RWPE1 (cell line): ENCODE data around the gene C7orf25.

Experiments used
- CTCF ChIA-PET: fragments of 350-600 bp; sonication (Branson Sonifier 250); formaldehyde crosslinking; extraction: SDS; loops from one replicate; lab custom pipeline; 2021; lab: Yijun Ruan, JAX
- POLR2A ChIA-PET: fragments of 400-600 bp; formaldehyde crosslinking; extraction: SDS; loops from one replicate; lab custom pipeline; 2020; ENCODE audit warnings: antibody characterized with exemption; ENCODE audit not compliant: low non-redundant PET; lab: Yijun Ruan, JAX
- DNase-seq: peaks from one replicate; pipeline ENCODE4 v3.0.0; 2012; ENCODE audit warnings: low spot score
- H3K27ac ChIP-seq: fragments of 450-650 bp; 2 replicates; pipeline ENCODE4 v1.5.1; 2017
- TF ChIP-seq, protein P1 (sequence below): fragments of 450-650 bp; conservative IDR thresholded peaks from 2 replicates; pipeline ENCODE4 v1.5.1; 2017; ENCODE audit warnings: low read depth, mild to moderate bottlenecking

C7orf25 gene

DNA sequence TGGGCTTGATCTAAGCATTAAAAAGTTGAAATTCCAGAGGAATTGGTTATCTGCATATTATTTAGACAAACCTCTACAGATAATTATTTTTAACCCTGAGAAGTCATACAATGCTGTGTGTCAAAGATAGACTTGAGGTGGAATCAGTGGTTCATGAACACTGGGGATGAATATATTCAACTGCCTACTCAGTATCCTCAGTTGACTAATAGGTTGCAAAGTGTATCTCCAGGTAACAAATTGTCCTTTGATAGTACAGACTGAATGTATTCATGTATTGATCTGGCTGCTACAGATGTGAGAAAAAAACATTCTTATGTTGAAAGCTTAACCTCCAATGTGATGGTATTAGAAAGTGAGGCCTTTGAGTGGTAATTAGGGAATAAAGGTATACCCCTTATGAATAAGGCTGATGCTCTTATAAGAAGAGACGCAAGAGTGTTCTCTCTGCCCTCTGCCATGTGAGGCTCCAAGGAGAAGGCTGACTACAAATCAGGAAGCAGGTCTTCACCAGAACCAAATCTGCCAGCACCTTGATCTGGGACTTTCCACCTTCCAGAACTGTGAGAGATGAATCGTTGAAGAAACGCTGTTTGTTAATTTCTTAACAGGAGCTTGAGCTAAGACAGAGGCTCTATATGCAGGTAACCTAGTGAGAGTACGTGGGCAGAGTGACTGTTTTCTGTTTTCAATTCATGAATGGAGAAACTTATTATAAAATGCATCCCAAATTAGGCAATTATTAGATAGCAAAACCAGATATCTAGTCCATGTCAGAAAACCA lies 27.8 kb upstream of the C7orf25 start:
- no peak overlapping the region for H3K27ac ChIP-seq
- ChIA-PET CTCF (no interaction called here), POLR2A (no interaction called here)
- TF ChIP-seq, protein P1, sequence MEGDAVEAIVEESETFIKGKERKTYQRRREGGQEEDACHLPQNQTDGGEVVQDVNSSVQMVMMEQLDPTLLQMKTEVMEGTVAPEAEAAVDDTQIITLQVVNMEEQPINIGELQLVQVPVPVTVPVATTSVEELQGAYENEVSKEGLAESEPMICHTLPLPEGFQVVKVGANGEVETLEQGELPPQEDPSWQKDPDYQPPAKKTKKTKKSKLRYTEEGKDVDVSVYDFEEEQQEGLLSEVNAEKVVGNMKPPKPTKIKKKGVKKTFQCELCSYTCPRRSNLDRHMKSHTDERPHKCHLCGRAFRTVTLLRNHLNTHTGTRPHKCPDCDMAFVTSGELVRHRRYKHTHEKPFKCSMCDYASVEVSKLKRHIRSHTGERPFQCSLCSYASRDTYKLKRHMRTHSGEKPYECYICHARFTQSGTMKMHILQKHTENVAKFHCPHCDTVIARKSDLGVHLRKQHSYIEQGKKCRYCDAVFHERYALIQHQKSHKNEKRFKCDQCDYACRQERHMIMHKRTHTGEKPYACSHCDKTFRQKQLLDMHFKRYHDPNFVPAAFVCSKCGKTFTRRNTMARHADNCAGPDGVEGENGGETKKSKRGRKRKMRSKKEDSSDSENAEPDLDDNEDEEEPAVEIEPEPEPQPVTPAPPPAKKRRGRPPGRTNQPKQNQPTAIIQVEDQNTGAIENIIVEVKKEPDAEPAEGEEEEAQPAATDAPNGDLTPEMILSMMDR = no peak
- no peak for DNase-seq

DNA sequence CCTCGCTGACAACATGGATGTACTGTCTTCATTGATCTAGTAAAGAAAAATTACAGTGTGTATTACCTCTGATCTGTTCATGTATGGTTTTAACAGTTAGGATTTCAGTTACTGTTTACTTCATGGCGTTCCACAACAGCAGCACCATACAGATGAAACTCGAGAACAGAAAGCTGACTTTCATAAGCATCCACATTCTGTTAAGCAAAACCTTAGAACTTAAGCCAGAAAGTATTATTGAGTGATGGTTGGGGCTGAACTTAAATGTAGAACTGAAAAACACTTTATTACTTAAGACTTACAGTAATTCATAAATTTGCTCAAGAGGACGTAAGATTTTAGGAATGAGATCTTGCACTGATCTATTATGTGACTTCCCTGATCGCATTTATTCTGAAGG lies 24.0 kb upstream of the C7orf25 start:
- POLR2A ChIA-PET = no interaction called here
- DNase-seq = no peak
- H3K27ac ChIP-seq = no peak overlapping the region
- TF ChIP-seq, protein P1 = no peak
- CTCF ChIA-PET = no interaction called here

DNA sequence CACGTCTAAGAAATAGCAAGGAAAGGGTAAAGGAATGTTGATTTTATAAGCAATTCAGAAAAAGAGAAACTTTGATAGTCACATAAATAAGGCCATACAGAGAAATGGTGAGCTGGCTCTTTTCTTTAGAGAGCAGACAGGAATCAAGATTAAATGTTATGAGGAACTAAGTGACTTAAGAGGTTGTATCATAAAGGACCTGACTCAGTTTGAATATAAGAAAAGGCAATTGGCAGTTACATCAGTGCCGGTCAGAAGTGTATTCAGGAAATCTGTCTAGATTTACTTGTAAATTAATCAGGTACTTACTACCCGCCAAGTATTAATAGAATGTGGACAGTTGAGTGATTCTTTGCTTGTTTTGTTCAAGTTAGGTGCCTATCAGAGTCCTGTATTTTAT lies 22.4 kb upstream of the C7orf25 start:
- H3K27ac ChIP-seq = no peak overlapping the region
- no peak for DNase-seq
- ChIA-PET CTCF (interaction anchor here (0.7 to 0.9 kb wide), 3 partner anchors 206 to 1967 kb away, joined by 3 to 4 read pairs (median 3); no protein-coding TSS in a partner anchor), POLR2A (no interaction called here)
- TF ChIP-seq, protein P1 = no peak

DNA sequence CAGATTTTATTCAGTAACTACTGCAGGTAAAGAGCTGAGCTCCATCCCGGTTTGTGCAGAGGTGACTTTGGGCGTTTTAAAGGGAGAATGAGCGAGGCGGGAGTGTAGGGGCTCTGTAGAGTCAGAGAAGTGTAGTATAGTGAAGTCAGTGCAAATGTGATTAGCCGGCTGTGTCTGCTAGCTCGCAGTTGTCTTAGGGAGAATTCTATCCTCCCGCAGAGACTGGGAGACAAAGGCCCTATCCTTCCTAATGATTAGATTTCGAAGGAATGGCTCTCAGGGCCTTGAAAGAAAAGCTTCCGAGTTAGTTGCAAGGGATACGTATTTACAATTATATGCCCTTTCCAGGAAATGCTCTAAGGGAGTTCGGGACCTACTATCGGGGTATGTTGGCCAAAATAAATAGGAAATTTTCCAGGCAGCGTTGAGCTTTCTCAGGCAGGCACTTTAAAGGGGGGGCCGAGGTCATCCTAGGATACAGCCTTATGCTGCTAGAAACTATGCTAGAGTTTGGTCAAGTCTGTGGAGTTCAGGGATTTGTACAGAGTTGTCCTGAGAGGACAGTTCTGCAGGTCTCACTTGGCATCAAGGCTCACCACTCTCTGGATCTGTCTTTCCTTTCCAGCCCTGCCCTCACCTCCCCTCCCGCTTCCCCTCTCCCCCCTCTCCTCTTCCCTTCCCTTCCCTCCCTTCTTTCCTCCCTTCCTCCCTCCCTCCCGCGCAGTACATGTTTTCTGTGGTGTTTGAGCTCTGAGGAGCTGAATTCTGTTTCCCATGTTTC lies 21.1 kb upstream of the C7orf25 start:
- ChIA-PET POLR2A (interaction anchor here (0.6 to 1.2 kb wide), 5 partner anchors 13 to 650 kb away, joined by 3 to 9 read pairs (median 4); partner anchors contain the start of gene STK17A), CTCF (interaction anchor here (0.6 to 1.4 kb wide), 7 partner anchors 8 to 990 kb away, joined by 3 to 7 read pairs (median 4); no protein-coding TSS in a partner anchor)
- H3K27ac ChIP-seq = peak overlapping the region; percentile 77
- TF ChIP-seq, protein P1 = no peak
- peak; percentile 42 for DNase-seq

DNA sequence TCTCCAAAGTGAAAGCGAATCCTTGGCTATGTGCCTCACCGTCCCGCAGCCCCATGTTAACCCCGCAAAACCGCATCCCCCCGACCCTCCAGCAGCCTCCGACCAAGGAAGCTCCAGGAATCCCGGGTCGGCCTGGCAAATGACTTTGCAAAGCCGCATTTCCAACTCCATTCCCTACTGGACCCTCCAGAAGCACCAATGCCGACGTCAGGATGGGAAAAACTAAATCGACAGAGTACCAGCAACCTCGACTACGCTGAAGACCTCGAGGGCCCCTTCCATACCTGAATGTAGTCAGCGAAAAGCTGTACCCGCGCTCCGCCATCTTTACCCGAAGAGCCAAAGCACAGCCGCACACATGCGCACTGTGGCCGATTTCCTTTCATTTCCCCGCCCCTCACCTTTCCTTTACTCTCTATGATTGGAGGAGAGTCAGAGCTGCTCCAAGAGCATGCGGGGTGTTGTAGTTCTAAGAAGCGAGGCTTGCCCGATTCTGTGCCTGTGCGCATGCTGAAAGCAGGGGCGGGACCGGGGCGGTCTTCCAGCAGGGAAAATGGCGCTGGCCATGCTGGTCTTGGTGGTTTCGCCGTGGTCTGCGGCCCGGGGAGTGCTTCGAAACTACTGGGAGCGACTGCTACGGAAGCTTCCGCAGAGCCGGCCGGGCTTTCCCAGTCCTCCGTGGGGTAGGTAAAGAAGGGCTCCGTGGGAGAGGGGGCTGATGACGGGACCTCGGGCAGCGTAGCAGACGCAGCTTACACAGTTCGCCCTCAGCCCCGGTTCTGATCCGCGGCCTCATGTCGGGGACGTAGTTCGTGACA lies 20.2 kb upstream of the C7orf25 start, which contains the start of the genes MRPL32 and PSMA2:
MRPL32 (plus strand) TSS at position 543 of the 818 bp plus-strand sequence; CDS start at position 554, 11 bp downstream.
PSMA2 (minus strand) TSS at position 341 of the 818 bp plus-strand sequence; CDS start at position 325, 16 bp downstream.
- peak; percentile 100 for DNase-seq
- H3K27ac ChIP-seq = peak within 1 kb of the TSS; percentile 77
- ChIA-PET CTCF (interaction anchor here (0.6 to 1.4 kb wide), 7 partner anchors 9 to 651 kb away, joined by 3 to 5 read pairs (median 3); partner anchors contain the start of gene STK17A), POLR2A (interaction anchor here (0.6 to 1.2 kb wide), 5 partner anchors 12 to 651 kb away, joined by 3 to 9 read pairs (median 4); partner anchors contain the start of gene STK17A)
- TF ChIP-seq, protein P1 = no peak
